HUES48 (cell line): Measurements from ENCODE around the gene LST1.
A peak's percentile ranks its signal among the peaks of the same experiment; 100 is the strongest.

Experiments used
- H3K27ac ChIP-seq: one replicate; pipeline ENCODE4 v1.7.0; 2013; ENCODE audit warnings: low read depth, low read length, inconsistent platforms
- H3K27me3 ChIP-seq: 2 replicates; pipeline ENCODE4 v1.6.1; 2013; ENCODE audit warnings: mild to moderate bottlenecking, low read length; ENCODE audit not compliant: control insufficient read depth, insufficient read depth
- H3K36me3 ChIP-seq: 2 replicates; pipeline ENCODE4 v1.6.1; 2013; ENCODE audit warnings: low read length; ENCODE audit not compliant: control insufficient read depth, insufficient read depth
- H3K4me1 ChIP-seq: 2 replicates; pipeline ENCODE4 v1.6.1; 2013; ENCODE audit warnings: mild to moderate bottlenecking, low read length; ENCODE audit not compliant: control insufficient read depth, insufficient read depth
- H3K4me3 ChIP-seq: 2 replicates; pipeline ENCODE4 v1.5.1; 2013; ENCODE audit warnings: mild to moderate bottlenecking, low read depth, low read length
- H3K9ac ChIP-seq: 2 replicates; pipeline ENCODE4 v1.6.1; 2013; ENCODE audit warnings: mild to moderate bottlenecking, low read depth, low read length, moderate library complexity
- H3K9me3 ChIP-seq: 2 replicates; pipeline ENCODE4 v1.6.1; 2013; ENCODE audit warnings: low read length; ENCODE audit not compliant: control insufficient read depth, insufficient read depth

LST1 gene

DNA sequence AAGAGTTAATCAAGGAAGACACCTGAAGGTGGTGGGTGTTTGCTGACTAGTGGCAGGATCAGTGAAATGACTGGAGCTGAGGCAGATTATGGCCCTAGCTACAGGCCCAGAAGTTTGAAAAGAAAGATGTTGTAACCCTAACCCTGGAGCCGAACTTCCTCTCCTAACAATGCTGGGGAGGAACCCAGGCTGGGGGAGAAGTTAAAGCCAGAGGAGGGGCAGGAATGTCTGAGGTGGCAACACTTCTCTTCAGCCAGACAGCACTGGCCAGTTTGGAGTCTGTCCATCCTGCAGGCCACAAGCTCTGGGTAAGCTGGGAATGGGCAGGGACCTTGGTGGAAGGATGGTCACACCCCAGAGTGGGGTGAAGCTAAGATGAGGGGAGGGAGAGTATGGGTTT, at the start of gene LST1:
LST1 (plus strand) TSS at position 270 of the 400 bp plus-strand sequence. CDS start 1,023 bp downstream, outside the sequence.
- Histone ChIP-seq H3K9me3 (no peaks in the 10 kb centered on the region), H3K4me3 (no peak within 1 kb of the TSS), H3K9ac (no peak within 1 kb of the TSS), H3K27ac (no peak within 1 kb of the TSS), H3K36me3 (no peaks in the 10 kb centered on the region), H3K4me1 (peaks cover 9% of the 10 kb centered on the region), H3K27me3 (peaks cover 10% of the 10 kb centered on the region; the same call in 1 of the 2 replicates)

DNA sequence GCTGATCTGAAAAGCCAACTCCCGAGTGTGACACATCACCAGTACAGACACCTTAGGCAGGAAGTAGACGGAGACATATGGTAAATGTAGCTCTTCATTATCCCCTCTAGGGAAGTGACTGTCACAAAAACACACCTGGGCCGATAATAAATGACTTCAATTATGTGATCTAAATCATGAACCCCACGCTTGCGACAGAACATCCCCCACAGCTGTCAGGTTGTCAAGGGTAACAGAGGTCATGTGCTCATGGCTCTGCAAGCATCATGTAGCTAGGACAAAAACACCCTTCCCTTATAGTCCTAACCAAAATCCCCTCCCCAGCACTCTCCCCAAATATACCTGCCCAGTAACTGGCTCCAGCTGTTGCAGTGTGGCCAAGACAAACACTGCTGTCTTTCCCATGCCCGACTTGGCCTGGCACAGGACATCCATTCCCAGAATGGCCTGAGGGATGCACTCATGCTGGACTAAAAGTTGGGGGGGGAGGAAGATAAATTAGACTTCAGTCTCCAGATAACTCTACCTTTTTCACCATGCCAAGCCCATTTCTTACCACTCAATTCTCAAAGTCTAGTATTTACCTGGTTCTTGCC, 47.2 kb upstream of the LST1 start:
- Histone ChIP-seq H3K36me3 (peaks cover 70% of the 10 kb centered on the region), H3K9ac (peak overlapping the region; percentile 9; the same call in 1 of the 2 replicates), H3K4me3 (peak overlapping the region; percentile 97; the same call in 1 of the 2 replicates), H3K27ac (no peak overlapping the region), H3K27me3 (no peaks in the 10 kb centered on the region), H3K9me3 (no peaks in the 10 kb centered on the region), H3K4me1 (peaks cover 22% of the 10 kb centered on the region)

DNA sequence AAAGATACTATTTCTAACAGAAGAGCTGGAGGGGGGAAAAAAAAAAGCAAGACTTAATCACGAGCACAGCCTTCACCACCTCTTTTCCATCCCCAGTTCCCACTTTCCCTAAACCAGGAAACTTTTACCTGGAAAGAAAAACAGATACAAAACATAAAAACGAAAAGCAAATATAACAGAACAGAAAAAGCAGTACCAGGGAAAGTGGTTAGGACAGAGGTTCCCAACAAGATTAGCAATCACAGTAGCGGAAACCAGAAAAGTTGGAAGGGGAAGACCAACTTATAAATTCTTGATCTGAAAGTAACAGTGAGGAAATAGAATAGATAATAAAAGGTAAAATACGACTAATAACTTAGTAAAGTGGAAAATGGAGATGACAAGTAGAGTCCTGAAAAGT, 45.4 kb upstream of the LST1 start:
- Histone ChIP-seq H3K4me3 (peak overlapping the region; percentile 97), H3K4me1 (peaks cover 23% of the 10 kb centered on the region), H3K9me3 (no peaks in the 10 kb centered on the region), H3K27ac (no peak overlapping the region), H3K36me3 (peaks cover 52% of the 10 kb centered on the region), H3K27me3 (no peaks in the 10 kb centered on the region), H3K9ac (peak overlapping the region; percentile 97)

DNA sequence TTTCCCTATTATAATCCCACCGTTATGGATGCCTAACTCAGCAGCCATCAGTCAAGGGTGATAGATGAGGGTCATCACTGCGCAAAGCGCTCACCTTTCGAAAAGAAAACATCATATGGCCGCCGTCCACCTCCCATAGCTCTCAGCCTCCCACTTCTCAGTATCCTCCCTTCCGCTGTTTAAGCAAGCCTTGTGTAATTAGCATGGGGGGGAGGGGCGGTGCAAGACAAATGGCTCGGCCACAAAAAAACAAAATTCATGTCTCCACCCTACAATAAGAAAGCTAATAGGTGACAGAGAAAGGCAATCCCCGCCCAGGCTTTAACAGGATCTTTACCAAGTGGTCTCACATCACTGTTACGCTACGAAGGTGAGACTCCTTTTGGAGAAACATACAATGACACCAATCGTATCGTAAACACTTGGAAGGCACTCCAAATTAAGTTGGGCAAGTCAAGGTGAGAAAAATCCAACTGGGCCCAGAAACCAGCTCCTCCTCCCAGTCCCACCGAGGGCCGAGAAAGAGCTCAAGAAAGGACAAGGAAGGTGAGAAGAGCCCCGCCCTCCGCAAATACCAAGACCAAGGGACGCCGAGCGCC, 44.9 kb upstream of the LST1 start:
- no peaks in the 10 kb centered on the region for H3K9me3 ChIP-seq
- peak overlapping the region; percentile 99 for H3K27ac ChIP-seq
- H3K4me3 ChIP-seq = peak overlapping the region; percentile 97
- no peaks in the 10 kb centered on the region for H3K27me3 ChIP-seq
- H3K9ac ChIP-seq = peak overlapping the region; percentile 97
- H3K4me1 ChIP-seq = peaks cover 28% of the 10 kb centered on the region
- peaks cover 47% of the 10 kb centered on the region for H3K36me3 ChIP-seq

DNA sequence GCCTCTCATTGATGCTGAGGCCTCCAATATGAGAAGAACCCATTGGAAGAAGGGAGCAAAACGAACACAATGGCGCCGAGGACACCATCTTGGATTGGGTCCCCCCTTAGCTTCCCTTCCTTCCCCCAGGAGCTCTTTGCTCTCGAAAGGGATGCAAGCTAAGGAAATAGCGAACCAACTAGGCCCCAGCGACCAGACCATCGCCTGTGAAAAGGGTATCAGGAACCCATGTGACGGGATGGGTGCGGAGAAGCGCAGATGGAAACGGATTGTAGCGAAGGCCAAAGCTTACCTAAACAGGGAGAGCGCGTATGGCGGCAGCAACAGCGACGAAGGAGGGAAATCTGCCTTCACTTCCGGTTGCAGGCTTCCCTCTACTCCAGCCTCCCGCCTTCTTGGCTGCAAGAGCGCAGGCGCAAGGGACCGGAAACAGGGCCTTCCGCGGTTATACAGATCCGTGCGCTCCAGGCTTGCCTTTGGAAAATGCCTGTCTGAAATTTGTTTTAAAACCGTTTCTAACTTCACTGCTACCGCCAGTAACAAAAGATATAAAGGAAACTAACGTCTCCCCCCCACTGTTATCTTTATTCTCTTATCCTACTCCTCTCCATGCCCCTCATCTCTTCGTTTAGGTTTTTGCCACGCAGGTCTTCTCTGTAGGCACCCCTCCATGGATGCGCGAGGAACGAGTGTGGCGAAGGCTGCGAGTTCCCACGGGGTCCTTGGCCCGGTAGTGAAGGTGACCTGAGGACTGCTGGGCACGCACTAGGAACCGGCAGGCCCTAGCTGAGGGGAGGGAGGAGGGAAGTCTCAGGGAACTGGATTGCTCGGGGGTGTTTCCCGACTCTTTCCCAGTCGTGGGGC, 44.2 kb upstream of the LST1 start, which contains the start of gene DDX39B:
DDX39B (minus strand) TSS at position 346 of the 864 bp plus-strand sequence. CDS start 1,471 bp downstream, outside the sequence.
- Histone ChIP-seq H3K36me3 (peaks cover 40% of the 10 kb centered on the region), H3K4me3 (peak within 1 kb of the TSS; percentile 97), H3K27ac (peak within 1 kb of the TSS; percentile 99), H3K4me1 (peaks cover 30% of the 10 kb centered on the region), H3K9me3 (no peaks in the 10 kb centered on the region), H3K9ac (peak within 1 kb of the TSS; percentile 97), H3K27me3 (no peaks in the 10 kb centered on the region)

DNA sequence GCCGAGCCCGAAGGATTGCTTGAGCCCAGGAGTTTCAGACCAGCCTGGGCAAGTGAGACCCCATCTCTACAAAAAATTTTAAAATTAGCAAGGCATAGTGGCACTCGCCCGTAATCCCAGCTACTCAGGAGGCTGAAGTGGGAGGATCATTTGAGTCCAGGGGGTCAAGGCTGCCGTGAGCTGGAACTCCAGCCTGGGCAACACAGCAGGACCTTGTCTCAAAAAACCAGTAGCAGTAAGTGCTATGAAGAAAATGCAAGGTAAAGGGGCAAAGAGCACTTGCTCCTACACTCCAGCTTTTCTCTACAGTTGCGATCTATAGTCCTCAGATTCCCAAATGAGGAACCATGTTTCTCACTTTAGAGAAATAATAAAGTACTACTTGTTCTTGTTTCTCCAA, 42.4 kb upstream of the LST1 start:
- H3K36me3 ChIP-seq = peaks cover 27% of the 10 kb centered on the region
- peaks cover 30% of the 10 kb centered on the region for H3K4me1 ChIP-seq
- no peaks in the 10 kb centered on the region for H3K27me3 ChIP-seq
- H3K9ac ChIP-seq = no peak overlapping the region
- no peak overlapping the region for H3K27ac ChIP-seq
- H3K9me3 ChIP-seq = no peaks in the 10 kb centered on the region
- H3K4me3 ChIP-seq = no peak overlapping the region

DNA sequence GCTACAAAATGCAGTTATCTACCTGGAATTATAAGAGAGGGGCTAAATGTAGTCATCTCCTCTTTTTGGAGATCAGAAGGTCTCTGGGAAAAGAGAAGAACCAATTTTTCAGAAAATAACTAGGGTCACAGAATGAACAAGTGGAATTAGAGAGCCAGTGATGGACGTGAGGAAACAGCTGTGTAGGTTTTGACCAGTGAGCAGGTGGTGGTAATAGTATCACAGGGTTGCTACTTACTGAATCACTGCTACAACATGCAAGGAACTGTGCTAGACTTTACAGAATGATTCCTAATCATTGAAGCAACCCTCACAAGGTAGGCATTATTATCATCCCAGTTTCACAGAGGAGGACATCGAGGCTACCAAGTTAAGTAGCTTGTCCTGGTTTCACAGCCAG, 41.4 kb upstream of the LST1 start:
- H3K9me3 ChIP-seq = no peaks in the 10 kb centered on the region
- no peaks in the 10 kb centered on the region for H3K27me3 ChIP-seq
- H3K4me1 ChIP-seq = peaks cover 20% of the 10 kb centered on the region
- H3K9ac ChIP-seq = no peak overlapping the region
- no peak overlapping the region for H3K4me3 ChIP-seq
- peaks cover 27% of the 10 kb centered on the region for H3K36me3 ChIP-seq
- H3K27ac ChIP-seq = no peak overlapping the region

DNA sequence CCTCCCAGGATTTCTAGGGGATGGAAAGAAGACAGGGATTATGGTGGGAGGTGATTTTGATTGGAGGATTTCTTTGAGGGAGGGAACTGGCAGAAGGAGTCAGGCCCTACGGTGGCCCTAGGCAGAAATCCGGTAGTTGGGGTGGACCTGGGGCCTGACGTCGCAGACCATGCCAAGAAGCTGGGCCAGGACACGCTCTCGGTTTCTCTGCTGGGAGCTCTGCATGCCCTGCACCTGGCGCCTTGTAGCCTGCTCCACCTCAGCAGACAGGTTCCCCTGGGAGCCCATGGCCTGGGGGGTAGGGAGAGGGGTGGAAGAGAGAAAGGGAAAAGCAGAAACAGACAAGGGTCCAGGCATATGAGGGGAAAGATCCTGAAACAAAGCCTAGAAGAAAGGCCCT, 40.8 kb upstream of the LST1 start:
- peaks cover 25% of the 10 kb centered on the region for H3K36me3 ChIP-seq
- no peak overlapping the region for H3K9ac ChIP-seq
- no peak overlapping the region; the same call in 1 of the 2 replicates for H3K4me3 ChIP-seq
- H3K27me3 ChIP-seq = no peaks in the 10 kb centered on the region
- no peak overlapping the region for H3K27ac ChIP-seq
- peaks cover 14% of the 10 kb centered on the region for H3K4me1 ChIP-seq
- no peaks in the 10 kb centered on the region for H3K9me3 ChIP-seq

DNA sequence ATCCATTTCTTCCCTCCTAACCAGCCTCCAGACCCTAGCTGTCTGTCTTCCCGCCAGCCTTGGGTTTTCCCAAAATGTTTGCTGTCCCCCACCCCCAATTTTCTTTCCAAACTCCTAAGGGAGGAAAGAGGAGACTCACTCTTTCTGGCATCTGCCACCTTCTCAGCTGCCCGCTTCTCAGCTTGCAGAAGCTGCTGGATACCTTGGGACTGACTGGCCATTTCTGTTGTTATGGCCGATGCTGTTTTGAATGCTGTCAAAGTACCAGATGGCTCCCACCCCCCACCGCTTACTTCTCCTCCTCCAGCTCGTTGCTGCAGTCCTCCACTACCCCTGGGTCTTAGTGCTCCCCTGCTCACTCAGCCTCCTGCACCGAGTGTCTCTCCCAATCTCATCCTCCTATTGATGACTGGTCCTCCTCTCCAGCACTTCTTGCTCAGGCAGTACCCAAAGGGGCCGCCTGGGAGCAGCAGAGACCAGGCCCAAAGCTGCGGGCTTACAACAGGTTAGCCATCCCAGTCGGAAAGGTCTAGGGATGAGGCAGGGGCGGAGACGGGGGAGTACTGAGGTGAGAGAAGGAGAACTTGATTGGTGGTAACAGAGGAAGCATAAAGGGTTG, 39.6 kb upstream of the LST1 start, which contains the start of gene ATP6V1G2:
ATP6V1G2 (minus strand) TSS at position 270 of the 619 bp plus-strand sequence; CDS start at position 221, 49 bp downstream.
- H3K36me3 ChIP-seq = peaks cover 27% of the 10 kb centered on the region
- peak within 1 kb of the TSS; percentile 76 for H3K4me3 ChIP-seq
- peaks cover 12% of the 10 kb centered on the region; the same call in 1 of the 2 replicates for H3K4me1 ChIP-seq
- H3K27ac ChIP-seq = peak within 1 kb of the TSS; percentile 67
- no peaks in the 10 kb centered on the region for H3K27me3 ChIP-seq
- H3K9me3 ChIP-seq = no peaks in the 10 kb centered on the region
- peak within 1 kb of the TSS; percentile 65 for H3K9ac ChIP-seq

DNA sequence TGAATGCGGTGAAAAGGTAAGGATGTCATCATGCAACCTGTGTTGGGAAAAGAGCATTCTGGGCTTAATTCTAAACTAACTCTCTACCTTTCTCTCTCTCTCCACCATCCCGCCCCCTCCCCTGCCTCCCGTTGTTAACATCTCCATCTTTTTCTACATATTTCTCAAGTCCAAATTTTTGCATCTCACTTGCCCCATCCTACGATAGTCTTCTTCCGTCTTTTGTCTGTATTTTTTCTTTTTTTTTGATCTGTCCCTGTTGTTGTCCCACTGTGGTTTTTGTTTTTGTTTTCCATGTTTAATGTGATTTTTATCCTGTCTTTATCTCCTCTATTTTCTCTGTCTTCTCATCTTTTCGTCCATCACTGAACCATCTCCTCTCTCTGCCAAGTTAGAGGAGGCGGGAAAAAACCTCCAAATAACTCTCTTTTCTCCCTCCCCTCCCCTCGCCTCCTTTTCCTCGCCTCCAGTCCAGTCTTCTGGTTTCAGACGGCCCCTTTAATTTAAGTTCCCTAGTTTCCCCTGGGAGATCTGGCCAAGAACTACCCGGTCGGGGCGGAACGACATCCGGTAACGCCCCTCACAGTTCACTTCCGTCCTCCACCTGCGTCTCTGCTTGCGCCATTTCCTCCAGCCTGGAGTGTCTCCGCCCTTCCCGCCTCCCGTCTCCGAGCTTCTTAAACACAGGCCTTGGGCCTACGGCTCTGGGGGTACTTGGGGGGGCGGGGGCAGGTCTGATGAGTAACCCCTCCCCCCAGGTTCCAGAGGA, 38.9 kb upstream of the LST1 start, which contains the start of gene NFKBIL1:
NFKBIL1 (plus strand) TSS at position 651 of the 769 bp plus-strand sequence; CDS start at position 738, 87 bp downstream.
- H3K9ac ChIP-seq = peak within 1 kb of the TSS; percentile 65

More for the DNA sequence above, 38.9 kb upstream of the LST1 start, which contains the start of gene NFKBIL1:
- peak within 1 kb of the TSS; percentile 76 for H3K4me3 ChIP-seq
- peaks cover 27% of the 10 kb centered on the region for H3K36me3 ChIP-seq
- H3K27me3 ChIP-seq = no peaks in the 10 kb centered on the region
- H3K4me1 ChIP-seq = peaks cover 12% of the 10 kb centered on the region; the same call in 1 of the 2 replicates
- H3K27ac ChIP-seq = peak within 1 kb of the TSS; percentile 67
- H3K9me3 ChIP-seq = no peaks in the 10 kb centered on the region
